Measurements from ENCODE around the gene TNFRSF21. TPM values are rescaled to one million over a fixed set of nuclear protein-coding genes. Genes with fewer than 3 reads are reported as not detected.
A peak's percentile ranks its signal among the peaks of the same experiment; 100 is the strongest.

The TNFRSF21 gene
- total RNA-seq, 4 donors from 2014 or later = 45.4 to 136 (median 73.4) TPM

- TF ChIP-seq CTCF (IDR thresholded peaks at IDR 0.05) (no peak), POLR2A (IDR thresholded peaks at IDR 0.05) (no peak), POLR2AphosphoS5 (IDR thresholded peaks at IDR 0.05) (peak; percentile 48 to 72 (median 71)), EP300 (IDR thresholded peaks at IDR 0.05; ENCODE audit: low read depth) (no peak)
- DNase-seq = no peak
- in situ Hi-C loops (cut with MboI; ENCODE audit: low pct_ligation_motif_present in 1 of 4, low pct_unique_long_range_greater_than_20kb in 1 of 4, low sequenced_read_pairs in 3 of 4) = no loop called here
- Histone ChIP-seq H3K9me3 (no peaks in the 10 kb centered on the region), H3K36me3 (no peaks in the 10 kb centered on the region), H3K27me3 (no peaks in the 10 kb centered on the region), H3K27ac (peak overlapping the region in 1 of 4 donors; percentile 45), H3K4me1 (peaks cover 0 to 26% (median 11%) of the 10 kb centered on the region in 4 donors), H3K4me3 (no peak overlapping the region)
- WGBS, 2 donors (ENCODE audit: low coverage in 1 of 2) = 40% methylated on average over 2 of the region's 2 CpGs
- intact Hi-C loops (cut with DNase I; ENCODE audit: low total_unique reads) = no loop called here
Measured at GRCh38 chr6:47207261-47207660, 102.4 kb downstream of the TNFRSF21 start.

GRCh38 chr6:47206626-47207025, 103.1 kb downstream of the TNFRSF21 start:
- TF ChIP-seq CTCF (IDR thresholded peaks at IDR 0.05) = no peak
- TF ChIP-seq EP300 (IDR thresholded peaks at IDR 0.05; ENCODE audit: low read depth) = no peak
- no peak for TF ChIP-seq POLR2A (IDR thresholded peaks at IDR 0.05)
- TF ChIP-seq POLR2AphosphoS5 (IDR thresholded peaks at IDR 0.05) = no peak
- in situ Hi-C loops (cut with MboI; ENCODE audit: low pct_ligation_motif_present in 1 of 4, low pct_unique_long_range_greater_than_20kb in 1 of 4, low sequenced_read_pairs in 3 of 4) = no loop called here
- no peaks in the 10 kb centered on the region for H3K9me3 ChIP-seq
- intact Hi-C loops (cut with DNase I; ENCODE audit: low total_unique reads) = no loop called here
- no peak for DNase-seq
- H3K4me3 ChIP-seq = no peak overlapping the region
- peaks cover 0 to 26% (median 11%) of the 10 kb centered on the region in 4 donors for H3K4me1 ChIP-seq
- H3K36me3 ChIP-seq = no peaks in the 10 kb centered on the region
- H3K27me3 ChIP-seq = no peaks in the 10 kb centered on the region
- peak overlapping the region in 1 of 4 donors; percentile 45 for H3K27ac ChIP-seq

GRCh38 chr6:47203938-47204611, 105.6 kb downstream of the TNFRSF21 start:
- WGBS, 2 donors (ENCODE audit: low coverage in 1 of 2) = 69 to 80% methylated on average over 1 to 2 of the region's 2 CpGs
- Histone ChIP-seq H3K27me3 (no peaks in the 10 kb centered on the region), H3K4me1 (peaks cover 0 to 26% (median 11%) of the 10 kb centered on the region in 4 donors), H3K27ac (peak overlapping the region in 1 of 4 donors; percentile 23), H3K36me3 (no peaks in the 10 kb centered on the region), H3K9me3 (no peaks in the 10 kb centered on the region), H3K4me3 (no peak overlapping the region)
- intact Hi-C loops (cut with DNase I; ENCODE audit: low total_unique reads) = no loop called here
- DNase-seq = no peak
- in situ Hi-C loops (cut with MboI; ENCODE audit: low pct_ligation_motif_present in 1 of 4, low pct_unique_long_range_greater_than_20kb in 1 of 4, low sequenced_read_pairs in 3 of 4) = no loop called here
- no peak for TF ChIP-seq EP300 (IDR thresholded peaks at IDR 0.05; ENCODE audit: low read depth)
- no peak for TF ChIP-seq POLR2AphosphoS5 (IDR thresholded peaks at IDR 0.05)
- TF ChIP-seq POLR2A (IDR thresholded peaks at IDR 0.05) = no peak
- TF ChIP-seq CTCF (IDR thresholded peaks at IDR 0.05) = no peak

- Histone ChIP-seq H3K27ac (peak overlapping the region in 3 of 4 donors; percentile 22 to 32 (median 31)), H3K4me1 (peaks cover 0 to 26% (median 11%) of the 10 kb centered on the region in 4 donors), H3K4me3 (no peak overlapping the region), H3K27me3 (no peaks in the 10 kb centered on the region), H3K36me3 (no peaks in the 10 kb centered on the region), H3K9me3 (no peaks in the 10 kb centered on the region)
- in situ Hi-C loops (cut with MboI; ENCODE audit: low pct_ligation_motif_present in 1 of 4, low pct_unique_long_range_greater_than_20kb in 1 of 4, low sequenced_read_pairs in 3 of 4) (no loop called here), intact Hi-C loops (cut with DNase I; ENCODE audit: low total_unique reads) (no loop called here)
- DNase-seq = no peak
- 77 to 80% methylated on average over 3 to 4 of the region's 4 CpGs for WGBS, 2 donors (ENCODE audit: low coverage in 1 of 2)
- no peak for TF ChIP-seq POLR2A (IDR thresholded peaks at IDR 0.05)
- no peak for TF ChIP-seq POLR2AphosphoS5 (IDR thresholded peaks at IDR 0.05)
- no peak for TF ChIP-seq EP300 (IDR thresholded peaks at IDR 0.05; ENCODE audit: low read depth)
- TF ChIP-seq CTCF (IDR thresholded peaks at IDR 0.05) = no peak
Measured at GRCh38 chr6:47203266-47203937, 106.3 kb downstream of the TNFRSF21 start.
